ENCODE measurements around the gene UBALD2.

DNA sequence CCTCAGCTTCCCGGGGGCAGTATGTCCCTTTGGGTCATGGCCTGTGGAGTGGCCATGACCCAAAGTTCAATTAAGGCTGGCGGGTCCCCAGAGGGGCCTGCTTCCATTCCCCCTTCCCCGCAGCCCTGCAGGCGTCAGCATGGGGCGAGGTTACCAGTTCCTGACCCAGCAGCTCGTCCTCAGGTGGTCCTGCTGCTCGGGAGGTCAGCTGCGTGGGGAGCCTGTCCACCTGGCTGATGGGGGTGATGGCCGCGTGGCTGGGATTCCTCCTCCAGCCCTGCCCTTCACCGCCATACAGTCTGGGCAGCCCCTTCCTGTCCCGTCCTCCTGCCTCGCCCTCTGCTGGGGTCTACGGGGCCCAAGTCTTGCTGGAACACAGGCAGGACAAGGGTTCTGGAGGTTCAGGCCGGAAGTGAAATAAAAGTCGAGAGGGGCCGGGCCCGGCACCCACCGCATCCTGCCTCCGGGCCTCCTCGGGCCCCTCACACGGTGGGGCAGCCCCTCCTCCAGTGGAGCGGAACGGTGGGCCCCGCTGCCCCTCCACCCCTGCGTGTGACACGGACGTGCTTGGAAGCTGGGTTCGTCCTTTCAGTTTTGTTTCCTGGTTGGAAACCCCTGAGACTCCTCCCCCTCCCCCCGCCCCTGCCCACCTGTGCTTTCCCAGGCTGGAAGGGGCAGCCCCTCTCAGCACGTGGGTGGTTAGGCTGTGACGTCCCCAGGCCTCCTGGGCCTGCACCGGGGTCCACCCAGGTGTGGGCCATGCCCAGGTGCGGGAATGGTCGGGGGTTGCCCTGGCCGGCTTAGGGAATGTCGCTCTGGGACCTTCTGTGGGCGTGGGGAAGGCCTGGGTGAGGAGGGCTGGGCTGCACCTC is 6.8 kb downstream of the UBALD2 start:
- TF ChIP-seq, protein P1, sequence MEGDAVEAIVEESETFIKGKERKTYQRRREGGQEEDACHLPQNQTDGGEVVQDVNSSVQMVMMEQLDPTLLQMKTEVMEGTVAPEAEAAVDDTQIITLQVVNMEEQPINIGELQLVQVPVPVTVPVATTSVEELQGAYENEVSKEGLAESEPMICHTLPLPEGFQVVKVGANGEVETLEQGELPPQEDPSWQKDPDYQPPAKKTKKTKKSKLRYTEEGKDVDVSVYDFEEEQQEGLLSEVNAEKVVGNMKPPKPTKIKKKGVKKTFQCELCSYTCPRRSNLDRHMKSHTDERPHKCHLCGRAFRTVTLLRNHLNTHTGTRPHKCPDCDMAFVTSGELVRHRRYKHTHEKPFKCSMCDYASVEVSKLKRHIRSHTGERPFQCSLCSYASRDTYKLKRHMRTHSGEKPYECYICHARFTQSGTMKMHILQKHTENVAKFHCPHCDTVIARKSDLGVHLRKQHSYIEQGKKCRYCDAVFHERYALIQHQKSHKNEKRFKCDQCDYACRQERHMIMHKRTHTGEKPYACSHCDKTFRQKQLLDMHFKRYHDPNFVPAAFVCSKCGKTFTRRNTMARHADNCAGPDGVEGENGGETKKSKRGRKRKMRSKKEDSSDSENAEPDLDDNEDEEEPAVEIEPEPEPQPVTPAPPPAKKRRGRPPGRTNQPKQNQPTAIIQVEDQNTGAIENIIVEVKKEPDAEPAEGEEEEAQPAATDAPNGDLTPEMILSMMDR (IDR thresholded peaks at IDR 0.05; ENCODE audit: poor library complexity, severe bottlenecking), result no peak
- TF ChIP-seq, protein P2, sequence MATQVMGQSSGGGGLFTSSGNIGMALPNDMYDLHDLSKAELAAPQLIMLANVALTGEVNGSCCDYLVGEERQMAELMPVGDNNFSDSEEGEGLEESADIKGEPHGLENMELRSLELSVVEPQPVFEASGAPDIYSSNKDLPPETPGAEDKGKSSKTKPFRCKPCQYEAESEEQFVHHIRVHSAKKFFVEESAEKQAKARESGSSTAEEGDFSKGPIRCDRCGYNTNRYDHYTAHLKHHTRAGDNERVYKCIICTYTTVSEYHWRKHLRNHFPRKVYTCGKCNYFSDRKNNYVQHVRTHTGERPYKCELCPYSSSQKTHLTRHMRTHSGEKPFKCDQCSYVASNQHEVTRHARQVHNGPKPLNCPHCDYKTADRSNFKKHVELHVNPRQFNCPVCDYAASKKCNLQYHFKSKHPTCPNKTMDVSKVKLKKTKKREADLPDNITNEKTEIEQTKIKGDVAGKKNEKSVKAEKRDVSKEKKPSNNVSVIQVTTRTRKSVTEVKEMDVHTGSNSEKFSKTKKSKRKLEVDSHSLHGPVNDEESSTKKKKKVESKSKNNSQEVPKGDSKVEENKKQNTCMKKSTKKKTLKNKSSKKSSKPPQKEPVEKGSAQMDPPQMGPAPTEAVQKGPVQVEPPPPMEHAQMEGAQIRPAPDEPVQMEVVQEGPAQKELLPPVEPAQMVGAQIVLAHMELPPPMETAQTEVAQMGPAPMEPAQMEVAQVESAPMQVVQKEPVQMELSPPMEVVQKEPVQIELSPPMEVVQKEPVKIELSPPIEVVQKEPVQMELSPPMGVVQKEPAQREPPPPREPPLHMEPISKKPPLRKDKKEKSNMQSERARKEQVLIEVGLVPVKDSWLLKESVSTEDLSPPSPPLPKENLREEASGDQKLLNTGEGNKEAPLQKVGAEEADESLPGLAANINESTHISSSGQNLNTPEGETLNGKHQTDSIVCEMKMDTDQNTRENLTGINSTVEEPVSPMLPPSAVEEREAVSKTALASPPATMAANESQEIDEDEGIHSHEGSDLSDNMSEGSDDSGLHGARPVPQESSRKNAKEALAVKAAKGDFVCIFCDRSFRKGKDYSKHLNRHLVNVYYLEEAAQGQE (IDR thresholded peaks at IDR 0.05; ENCODE audit: borderline replicate concordance), result no peak
- TF ChIP-seq POLR2AphosphoS5 (IDR thresholded peaks at IDR 0.05) (peak; percentile 30), EP300 (conservative IDR thresholded peaks at IDR 0.05; ENCODE audit: poor library complexity, severe bottlenecking) (no peak), TAF1 (IDR thresholded peaks at IDR 0.05; ENCODE audit: low read depth) (no peak), EZH2 (IDR thresholded peaks at IDR 0.05; ENCODE audit: borderline replicate concordance, insufficient read depth, low read length, poor library complexity, severe bottlenecking) (no peak), MXI1 (conservative IDR thresholded peaks at IDR 0.05; ENCODE audit: poor library complexity, severe bottlenecking) (no peak), RAD21 (conservative IDR thresholded peaks at IDR 0.05) (no peak), SMC3 (conservative IDR thresholded peaks at IDR 0.05; ENCODE audit: poor library complexity) (no peak)
